ENCODE measurements around the gene ZFYVE9. TPM values are rescaled to one million over a fixed set of nuclear protein-coding genes. Genes with fewer than 3 reads are reported as not detected.

The ZFYVE9 gene
- total and polyA plus RNA-seq, 2 donors (not counting 1 experiment from before 2014, with no cell fraction given): 13.5 to 44.6 TPM

DNA sequence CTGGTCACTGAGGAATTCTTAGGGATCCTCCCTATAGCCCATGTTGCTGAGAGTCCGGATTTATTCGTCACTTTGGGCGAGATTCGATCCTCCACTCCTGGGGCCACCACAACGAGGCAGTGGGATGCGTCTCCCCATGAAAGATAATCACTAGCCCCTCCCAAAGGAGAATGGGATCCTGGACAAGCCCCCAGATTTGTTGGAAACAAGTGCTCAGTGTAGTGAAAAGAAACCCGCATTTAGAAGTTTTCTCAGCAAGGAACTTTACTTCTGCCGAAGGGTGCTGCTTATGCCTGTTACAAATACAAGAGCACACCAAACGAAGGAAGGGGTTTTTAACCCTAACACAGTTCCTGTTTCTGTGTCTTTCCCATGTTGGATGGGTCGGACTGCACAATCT, 83.3 kb downstream of the ZFYVE9 start:
- no peak overlapping the region for H3K9ac ChIP-seq (ENCODE audit: insufficient read depth, low read length)
- TF ChIP-seq, protein P1, sequence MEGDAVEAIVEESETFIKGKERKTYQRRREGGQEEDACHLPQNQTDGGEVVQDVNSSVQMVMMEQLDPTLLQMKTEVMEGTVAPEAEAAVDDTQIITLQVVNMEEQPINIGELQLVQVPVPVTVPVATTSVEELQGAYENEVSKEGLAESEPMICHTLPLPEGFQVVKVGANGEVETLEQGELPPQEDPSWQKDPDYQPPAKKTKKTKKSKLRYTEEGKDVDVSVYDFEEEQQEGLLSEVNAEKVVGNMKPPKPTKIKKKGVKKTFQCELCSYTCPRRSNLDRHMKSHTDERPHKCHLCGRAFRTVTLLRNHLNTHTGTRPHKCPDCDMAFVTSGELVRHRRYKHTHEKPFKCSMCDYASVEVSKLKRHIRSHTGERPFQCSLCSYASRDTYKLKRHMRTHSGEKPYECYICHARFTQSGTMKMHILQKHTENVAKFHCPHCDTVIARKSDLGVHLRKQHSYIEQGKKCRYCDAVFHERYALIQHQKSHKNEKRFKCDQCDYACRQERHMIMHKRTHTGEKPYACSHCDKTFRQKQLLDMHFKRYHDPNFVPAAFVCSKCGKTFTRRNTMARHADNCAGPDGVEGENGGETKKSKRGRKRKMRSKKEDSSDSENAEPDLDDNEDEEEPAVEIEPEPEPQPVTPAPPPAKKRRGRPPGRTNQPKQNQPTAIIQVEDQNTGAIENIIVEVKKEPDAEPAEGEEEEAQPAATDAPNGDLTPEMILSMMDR (conservative IDR thresholded peaks at IDR 0.05 in 1 of 2, IDR thresholded peaks at IDR 0.05 in 1 of 2; ENCODE audit: low read depth in 1 of 2, low read length in 2 of 2): no peak
- TF ChIP-seq EZH2 (IDR thresholded peaks at IDR 0.05; ENCODE audit: low read length, missing control alignments): no peak
- DNase-seq (ENCODE audit: low read depth in 2 of 2): peak in 1 of 2 donors; percentile 14

DNA sequence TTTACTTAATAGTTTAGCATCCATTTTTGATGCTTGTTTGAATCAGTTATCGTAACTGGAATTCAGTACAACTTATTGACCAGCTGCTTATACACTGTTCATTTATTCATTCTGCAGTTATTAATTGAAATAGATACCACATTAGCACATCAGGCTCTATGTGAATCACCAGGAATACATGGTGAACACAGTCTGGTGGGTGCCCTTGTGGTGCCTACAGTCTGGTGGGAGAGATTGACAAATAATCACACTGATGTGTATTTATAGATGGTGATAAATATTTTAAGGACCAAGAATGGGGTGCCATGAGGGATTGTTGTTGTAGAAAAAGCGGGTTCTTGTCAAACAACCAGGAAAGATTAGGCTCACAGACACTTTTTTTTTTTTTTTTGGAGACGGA, 87.6 kb downstream of the ZFYVE9 start:
- no peak for TF ChIP-seq EZH2 (IDR thresholded peaks at IDR 0.05; ENCODE audit: low read length, missing control alignments)
- TF ChIP-seq, protein P1 (conservative IDR thresholded peaks at IDR 0.05 in 1 of 2, IDR thresholded peaks at IDR 0.05 in 1 of 2; ENCODE audit: low read depth in 1 of 2, low read length in 2 of 2): no peak
- H3K4me1 ChIP-seq (ENCODE audit: control insufficient read depth, extremely low read depth, insufficient read depth, low read length): no peaks in the 10 kb centered on the region
- no peaks in the 10 kb centered on the region for H3K36me3 ChIP-seq (ENCODE audit: control insufficient read depth, insufficient read depth, low read length)
- no peaks in the 10 kb centered on the region for H4K20me1 ChIP-seq (ENCODE audit: control insufficient read depth, extremely low read depth, insufficient read depth, low read length)
- H3K9ac ChIP-seq (ENCODE audit: insufficient read depth, low read length): no peak overlapping the region
- no peaks in the 10 kb centered on the region for H3K9me3 ChIP-seq (ENCODE audit: control insufficient read depth, insufficient read depth, low read depth, low read length)
- no peak overlapping the region for H3K27ac ChIP-seq (ENCODE audit: insufficient read depth, low read length)
- no peak overlapping the region for H2AFZ ChIP-seq (ENCODE audit: low read length)
- no peaks in the 10 kb centered on the region for H3K27me3 ChIP-seq (ENCODE audit: control insufficient read depth, insufficient read depth, low read length)
- DNase-seq (ENCODE audit: low read depth in 2 of 2): no peak
- no peaks in the 10 kb centered on the region for H3K79me2 ChIP-seq (ENCODE audit: control insufficient read depth, insufficient read depth, low read length)
- H3K4me2 ChIP-seq (ENCODE audit: extremely low read depth, insufficient read depth, low read length): no peak overlapping the region
- H3K4me3 ChIP-seq (replicated peaks in 1 of 4; ENCODE audit: control extremely low read depth in 1 of 4, insufficient read depth in 1 of 4, low read depth in 3 of 4, low read length in 4 of 4): no peak overlapping the region

More for the DNA sequence above, 83.3 kb downstream of the ZFYVE9 start:
- Histone ChIP-seq H3K27ac (ENCODE audit: insufficient read depth, low read length) (no peak overlapping the region), H3K27me3 (ENCODE audit: control insufficient read depth, insufficient read depth, low read length) (no peaks in the 10 kb centered on the region), H3K9me3 (ENCODE audit: control insufficient read depth, insufficient read depth, low read depth, low read length) (no peaks in the 10 kb centered on the region), H3K79me2 (ENCODE audit: control insufficient read depth, insufficient read depth, low read length) (no peaks in the 10 kb centered on the region), H2AFZ (ENCODE audit: low read length) (no peak overlapping the region), H3K36me3 (ENCODE audit: control insufficient read depth, insufficient read depth, low read length) (no peaks in the 10 kb centered on the region), H3K4me1 (ENCODE audit: control insufficient read depth, extremely low read depth, insufficient read depth, low read length) (no peaks in the 10 kb centered on the region), H4K20me1 (ENCODE audit: control insufficient read depth, extremely low read depth, insufficient read depth, low read length) (no peaks in the 10 kb centered on the region), H3K4me3 (replicated peaks in 1 of 4; ENCODE audit: control extremely low read depth in 1 of 4, insufficient read depth in 1 of 4, low read depth in 3 of 4, low read length in 4 of 4) (no peak overlapping the region), H3K4me2 (ENCODE audit: extremely low read depth, insufficient read depth, low read length) (no peak overlapping the region)

DNA sequence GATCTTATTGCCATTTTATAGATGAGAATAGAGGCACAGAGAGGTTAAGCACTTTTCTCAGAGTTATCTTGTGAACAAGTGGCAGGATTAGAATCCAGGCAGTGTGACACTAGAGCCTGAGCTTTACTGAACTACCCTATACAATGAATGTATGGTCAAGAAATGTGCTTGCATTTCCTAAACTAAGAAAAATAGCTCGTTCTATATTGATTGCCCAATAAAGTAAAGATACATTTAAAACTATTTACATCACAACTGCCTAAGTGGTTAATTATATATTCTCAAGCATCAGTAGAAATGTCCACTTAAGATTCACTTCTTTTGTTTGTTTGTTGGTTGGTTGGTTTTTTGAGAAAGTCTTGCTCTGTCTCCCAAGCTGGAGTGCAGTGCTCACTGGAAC, 91.6 kb downstream of the ZFYVE9 start:
- H3K4me3 ChIP-seq (replicated peaks in 1 of 4; ENCODE audit: control extremely low read depth in 1 of 4, insufficient read depth in 1 of 4, low read depth in 3 of 4, low read length in 4 of 4): no peak overlapping the region
- no peaks in the 10 kb centered on the region for H3K27me3 ChIP-seq (ENCODE audit: control insufficient read depth, insufficient read depth, low read length)
- no peak for TF ChIP-seq EZH2 (IDR thresholded peaks at IDR 0.05; ENCODE audit: low read length, missing control alignments)
- TF ChIP-seq, protein P1 (conservative IDR thresholded peaks at IDR 0.05 in 1 of 2, IDR thresholded peaks at IDR 0.05 in 1 of 2; ENCODE audit: low read depth in 1 of 2, low read length in 2 of 2): no peak
- H3K9me3 ChIP-seq (ENCODE audit: control insufficient read depth, insufficient read depth, low read depth, low read length): no peaks in the 10 kb centered on the region
- no peaks in the 10 kb centered on the region for H4K20me1 ChIP-seq (ENCODE audit: control insufficient read depth, extremely low read depth, insufficient read depth, low read length)
- no peaks in the 10 kb centered on the region for H3K79me2 ChIP-seq (ENCODE audit: control insufficient read depth, insufficient read depth, low read length)
- DNase-seq (ENCODE audit: low read depth in 2 of 2): no peak
- H3K4me1 ChIP-seq (ENCODE audit: control insufficient read depth, extremely low read depth, insufficient read depth, low read length): peaks cover 5% of the 10 kb centered on the region
- no peak overlapping the region for H2AFZ ChIP-seq (ENCODE audit: low read length)
- H3K36me3 ChIP-seq (ENCODE audit: control insufficient read depth, insufficient read depth, low read length): no peaks in the 10 kb centered on the region
- no peak overlapping the region for H3K9ac ChIP-seq (ENCODE audit: insufficient read depth, low read length)
- H3K27ac ChIP-seq (ENCODE audit: insufficient read depth, low read length): no peak overlapping the region
- no peak overlapping the region for H3K4me2 ChIP-seq (ENCODE audit: extremely low read depth, insufficient read depth, low read length)
